GM19025 (cell line): ENCODE measurements around the gene AVPR2.

ENCODE experiments used
- ATAC-seq: cut with Tn5 transposase; IDR thresholded peaks from one replicate; pipeline ENCODE4 v1.9.1; 2021; ENCODE audit warnings: mild to moderate bottlenecking, low read depth, moderate library complexity; ENCODE audit not compliant: unreplicated experiment

The AVPR2 gene

GRCh38 chrX:153870791-153871360 is 33.6 kb upstream of the AVPR2 start:
- ATAC-seq = no peak

DNA sequence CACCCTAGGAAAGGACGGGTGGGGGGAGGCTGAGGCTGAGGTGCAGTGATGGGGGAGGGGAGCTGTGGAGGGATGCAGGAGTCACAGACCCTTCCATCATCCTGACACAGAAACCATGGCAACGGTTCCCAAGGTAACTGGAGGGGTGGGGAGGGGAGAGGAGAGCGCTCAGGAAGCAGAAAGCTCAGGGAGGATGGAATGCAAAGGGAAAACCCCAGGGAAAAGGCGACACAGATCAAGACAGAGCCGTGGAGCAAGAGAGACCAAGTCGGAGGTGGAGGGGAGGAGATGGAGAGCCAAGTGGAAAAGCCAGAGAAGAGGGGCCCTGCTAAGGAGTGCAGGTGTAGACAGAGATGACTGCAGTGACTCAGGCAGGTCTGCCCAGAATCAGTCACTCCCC is 33.0 kb upstream of the AVPR2 start:
- no peak for ATAC-seq

DNA sequence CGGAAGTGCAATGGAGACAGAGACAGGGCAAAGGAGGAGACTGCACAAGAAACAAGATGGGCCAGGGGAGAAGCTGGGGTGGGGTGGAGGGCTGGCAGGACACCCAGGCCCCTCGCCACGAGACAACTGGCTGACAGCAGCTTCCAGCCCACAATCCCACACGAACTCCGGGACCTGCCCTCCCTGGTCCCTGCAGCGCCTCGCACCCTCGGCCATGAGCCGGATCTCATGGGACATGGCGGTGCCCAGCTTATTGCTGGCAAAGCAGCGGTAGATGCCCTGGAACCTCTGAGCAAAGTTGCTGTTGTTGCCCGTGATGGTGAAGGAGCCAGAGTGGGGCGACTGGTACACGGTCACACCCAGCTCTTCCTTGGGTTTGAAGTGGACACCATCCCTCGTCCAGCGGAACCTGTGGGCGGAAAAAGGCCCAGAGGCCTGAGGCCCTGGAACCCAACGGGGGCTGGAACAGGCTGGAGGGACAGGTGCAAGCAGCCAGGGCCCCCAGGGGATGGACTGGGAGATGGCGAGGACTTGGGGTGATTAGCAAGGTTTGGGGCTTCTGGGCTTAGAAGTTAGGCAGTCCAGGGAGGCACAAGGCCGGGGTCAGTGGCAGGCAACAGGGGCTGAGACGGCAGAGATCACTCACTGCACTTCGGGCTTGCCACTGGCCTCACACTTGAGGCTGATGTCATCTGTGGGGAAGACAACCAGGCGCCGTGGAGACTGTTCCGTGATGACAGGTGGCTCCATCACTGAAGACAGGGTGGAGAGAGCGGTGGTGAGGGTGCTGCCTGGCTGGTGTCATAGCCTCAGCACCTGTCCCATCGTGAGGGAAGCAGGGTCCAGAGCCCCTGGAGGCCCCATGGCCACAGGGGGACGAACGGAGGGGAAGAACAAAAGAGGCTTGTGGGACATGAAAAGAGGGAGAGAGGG is 32.3 kb upstream of the AVPR2 start:
- ATAC-seq = no peak

GRCh38 chrX:153873282-153874084 is 31.0 kb upstream of the AVPR2 start:
- ATAC-seq = no peak

GRCh38 chrX:153874085-153874365 is 30.4 kb upstream of the AVPR2 start:
- ATAC-seq = no peak

DNA sequence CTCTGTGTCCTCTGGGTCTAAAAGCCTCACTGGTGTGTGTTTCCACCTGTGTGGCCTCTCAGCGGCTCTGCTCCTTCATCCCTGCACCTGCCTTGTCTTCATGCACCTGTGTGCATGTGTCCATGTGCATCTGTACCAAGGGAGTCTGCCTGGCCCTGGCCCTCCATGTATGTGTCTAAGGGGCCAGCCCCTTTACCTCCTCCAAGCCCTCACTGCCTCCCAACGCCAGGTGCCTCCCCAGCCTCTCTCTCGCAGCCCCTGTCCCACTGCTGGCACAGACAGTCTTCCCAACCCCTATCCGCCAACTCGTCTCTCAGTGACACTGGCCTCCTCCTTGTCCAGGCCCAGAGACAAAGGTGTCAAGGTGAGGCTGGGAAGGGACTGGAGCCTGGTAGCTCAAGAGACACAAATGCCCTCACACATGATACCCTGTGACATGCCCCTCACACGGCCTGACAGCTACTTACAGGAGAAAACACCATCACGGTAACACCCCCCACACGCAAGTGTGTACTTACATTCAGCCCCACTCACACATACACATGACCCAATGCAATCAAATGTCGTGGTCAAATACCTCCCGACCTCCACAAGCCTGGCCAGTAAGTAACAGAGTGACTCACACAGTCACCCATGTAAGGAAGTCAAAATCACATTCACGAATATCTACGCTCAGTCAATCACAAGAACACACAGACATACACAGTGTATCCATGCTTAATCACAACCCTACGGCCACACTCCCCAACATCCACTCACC is 29.9 kb upstream of the AVPR2 start:
- no peak for ATAC-seq

DNA sequence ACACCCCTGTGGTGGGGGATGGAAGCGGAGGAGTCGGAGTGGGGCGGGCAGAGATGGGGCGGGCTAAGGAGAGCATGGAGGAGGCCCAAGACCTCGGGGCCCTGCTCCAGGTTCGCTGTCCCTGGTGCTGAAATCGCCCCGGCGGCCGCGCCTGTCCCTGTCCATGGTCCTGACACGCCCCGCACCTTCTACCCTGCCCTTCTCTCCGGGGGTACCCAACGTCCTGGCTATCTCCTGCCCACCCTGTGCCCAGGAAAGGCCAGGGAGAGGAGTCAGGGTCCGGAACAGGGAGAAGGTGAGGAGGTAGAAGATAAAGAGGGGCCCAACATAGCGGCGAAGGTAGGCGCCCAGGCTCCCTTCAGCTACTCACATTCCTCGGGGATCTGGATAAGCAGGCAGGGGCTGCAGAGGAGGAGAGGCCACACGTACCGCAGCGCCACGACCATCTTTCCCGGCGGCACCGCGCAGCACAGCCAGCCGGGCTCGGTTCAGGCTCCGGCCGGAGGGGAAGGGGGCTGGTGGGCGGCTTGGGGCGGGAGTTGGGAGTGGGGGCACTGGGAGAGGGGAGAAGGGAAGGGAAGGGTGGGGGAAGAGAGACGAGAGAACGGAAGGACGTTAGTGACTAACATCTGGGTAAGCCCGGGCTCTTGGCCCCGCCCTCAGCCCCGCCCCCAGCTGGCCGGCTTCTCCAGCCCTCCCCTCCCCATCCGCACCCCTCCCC is 28.9 kb upstream of the AVPR2 start:
- ATAC-seq = no peak

DNA sequence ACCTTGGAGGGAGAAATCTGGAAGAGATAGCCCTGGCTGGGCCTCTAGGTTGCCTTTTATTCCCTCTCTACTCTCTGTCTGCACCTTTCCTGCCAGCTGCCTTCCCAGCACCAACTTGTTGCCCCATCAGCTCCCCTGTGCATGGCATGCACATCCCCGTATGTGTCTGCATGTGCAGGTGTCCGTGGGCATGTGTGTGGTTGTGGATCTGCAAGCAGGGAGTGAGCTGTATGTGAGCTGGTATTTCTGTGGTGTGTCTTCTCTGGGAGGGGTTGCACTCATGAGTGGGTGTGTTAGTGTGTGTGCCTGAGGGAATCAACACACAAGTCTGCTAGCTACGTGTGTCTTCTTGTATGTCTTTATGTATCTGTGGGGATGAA is 28.4 kb upstream of the AVPR2 start:
- no peak for ATAC-seq

- no peak for ATAC-seq
Observed at GRCh38 chrX:153877571-153878261, 26.8 kb upstream of the AVPR2 start.

GRCh38 chrX:153878345-153878744 is 26.1 kb upstream of the AVPR2 start:
- ATAC-seq = no peak

GRCh38 chrX:153878969-153879653 is 25.4 kb upstream of the AVPR2 start:
- no peak for ATAC-seq

GRCh38 chrX:153879741-153880439 is 24.6 kb upstream of the AVPR2 start:
- ATAC-seq = no peak

DNA sequence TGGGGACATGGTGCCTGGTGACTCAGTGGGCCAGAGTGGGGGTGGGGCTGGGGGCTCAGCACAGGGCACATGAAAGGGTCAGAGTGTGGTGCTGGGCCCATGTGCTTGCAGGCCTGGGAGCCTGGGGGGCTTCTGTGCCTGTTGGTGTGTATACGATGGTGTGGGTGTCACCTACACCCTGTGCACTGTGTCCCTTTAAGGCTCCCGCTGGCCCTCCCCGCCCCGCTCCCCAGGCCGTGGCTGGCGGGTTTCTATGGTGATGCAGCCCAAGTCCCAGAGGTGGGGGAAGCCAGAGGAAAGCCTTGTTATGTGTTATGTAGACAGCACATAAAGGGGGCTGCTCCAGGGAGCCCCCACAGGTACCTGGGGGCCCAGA is 24.0 kb upstream of the AVPR2 start:
- no peak for ATAC-seq

DNA sequence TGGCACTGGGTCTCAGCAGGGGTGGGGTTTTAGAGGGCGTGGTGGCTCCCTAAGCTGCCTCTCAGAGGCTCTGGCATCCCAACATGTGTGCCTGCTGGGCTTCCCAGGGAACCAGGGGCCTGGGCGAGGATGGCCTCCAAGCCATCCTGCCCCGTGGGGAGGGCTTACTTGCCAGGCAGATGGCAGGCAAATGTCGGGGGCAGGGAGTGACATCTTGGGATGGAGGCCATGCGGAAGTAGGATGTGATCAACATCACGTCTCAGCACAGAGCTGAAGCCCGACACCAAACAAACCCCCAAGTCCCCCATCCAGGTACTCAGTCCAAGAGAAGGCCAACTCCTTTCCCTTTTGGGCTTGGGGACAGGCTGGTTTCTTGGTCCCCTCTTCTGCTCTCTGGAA is 23.2 kb upstream of the AVPR2 start:
- no peak for ATAC-seq

DNA sequence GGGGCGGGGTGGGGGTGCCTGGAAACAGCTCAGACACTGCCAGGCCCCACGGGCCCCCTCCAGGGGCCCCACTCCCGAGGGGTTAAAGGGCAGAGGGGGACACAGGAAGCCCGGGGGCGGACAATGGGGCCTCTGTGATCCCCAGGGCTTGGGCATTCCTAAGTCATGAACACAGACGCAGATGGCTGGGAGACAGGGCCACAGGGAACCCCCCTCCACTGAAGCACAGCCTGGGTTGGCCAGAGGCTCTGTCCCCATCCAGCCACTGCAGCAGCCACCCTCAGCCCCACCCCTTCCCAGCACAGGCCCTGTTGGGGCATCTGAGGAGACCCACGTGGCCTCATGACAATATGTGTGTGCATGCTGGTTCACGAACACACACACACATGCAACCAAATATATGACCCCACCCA is 22.4 kb upstream of the AVPR2 start:
- no peak for ATAC-seq

GRCh38 chrX:153882557-153882956 is 21.9 kb upstream of the AVPR2 start:
- ATAC-seq = no peak

- no peak for ATAC-seq
Observed at GRCh38 chrX:153883163-153883843, 21.2 kb upstream of the AVPR2 start.

DNA sequence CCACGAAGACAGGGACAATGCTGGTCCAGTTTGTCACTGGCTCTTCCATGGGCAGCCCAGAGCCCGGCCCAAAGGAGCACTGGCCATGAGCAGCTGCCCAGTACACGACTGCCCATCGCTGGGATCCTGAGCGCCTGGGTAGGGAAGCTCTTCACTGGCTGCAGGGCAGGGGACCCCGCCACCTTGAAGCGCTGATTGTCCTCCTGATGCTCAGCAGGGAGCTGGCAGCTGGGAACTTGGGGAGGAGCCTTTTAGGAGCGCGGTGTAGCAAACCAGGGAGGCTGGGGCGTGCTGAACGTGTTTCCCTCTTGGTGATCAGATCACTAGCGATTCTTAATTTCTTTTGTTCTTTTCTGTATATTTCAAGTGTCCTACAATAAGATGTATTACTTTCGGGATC is 20.3 kb upstream of the AVPR2 start:
- no peak for ATAC-seq
